Right lung (tissue), 5 donors: ENCODE data around the gene DIDO1. TPM values are rescaled to one million over a fixed set of nuclear protein-coding genes. Genes with fewer than 3 reads are reported as not detected.
"Not testable (repeated sequence)": the region's sequence is repeated elsewhere in the genome, so short reads cannot be mapped to it uniquely, and the experiment has no call there.

ENCODE experiments used
- DNase-seq, 2 donors: peaks; one replicate each; pipeline ENCODE4 v3.0.0-alpha.2; 2013
- polyA plus RNA-seq, 5 donors: library from polyadenylated mRNA; unstranded; fragments of 120-200 nt; gene quantifications; one replicate each; pipeline versions ENCODE4 v1.2.1 to v1.2.3, GENCODE V29; 2013; ENCODE audit warnings: inconsistent platforms in 1 of 5, low replicate concordance in 1 of 5; ENCODE audit not compliant: insufficient read length in 5 of 5, insufficient read depth in 1 of 5

Gene DIDO1
- polyA plus RNA-seq, 5 donors, result 55.9 to 61.5 (median 58.6) TPM

- DNase-seq, result no peak
Observed at GRCh38 chr20:62935204-62935967, 9.1 kb upstream of the DIDO1 start.

- DNase-seq, result no peak
Observed at GRCh38 chr20:62933966-62934365, 7.7 kb upstream of the DIDO1 start.

- no peak for DNase-seq
Observed at GRCh38 chr20:62931464-62931863, 5.2 kb upstream of the DIDO1 start.

- peak in 1 of 2 donors; percentile 29 for DNase-seq
Observed at GRCh38 chr20:62929051-62929538, 2.8 kb upstream of the DIDO1 start.

- no peak for DNase-seq
Observed at GRCh38 chr20:62928246-62928939, 2.1 kb upstream of the DIDO1 start.

GRCh38 chr20:62927128-62927705, 912 bp upstream of the DIDO1 start:
- no peak for DNase-seq

GRCh38 chr20:62925420-62926228, 681 bp downstream of the DIDO1 start:
- peak in 1 of 2 donors; percentile 31 for DNase-seq

- no peak for DNase-seq
Observed at GRCh38 chr20:62925076-62925419, 1.3 kb downstream of the DIDO1 start.

GRCh38 chr20:62924442-62925075, 1.7 kb downstream of the DIDO1 start:
- no peak for DNase-seq

GRCh38 chr20:62923669-62924441, 2.5 kb downstream of the DIDO1 start:
- DNase-seq, result no peak

- DNase-seq, result not testable (repeated sequence)
Observed at GRCh38 chr20:62923059-62923668, 3.1 kb downstream of the DIDO1 start.

GRCh38 chr20:62922451-62922921, 3.8 kb downstream of the DIDO1 start:
- no peak for DNase-seq

GRCh38 chr20:62921119-62921687, 5.1 kb downstream of the DIDO1 start:
- DNase-seq, result no peak

- DNase-seq, result no peak
Observed at GRCh38 chr20:62920039-62920645, 6.2 kb downstream of the DIDO1 start.

GRCh38 chr20:62918831-62919230, 7.5 kb downstream of the DIDO1 start:
- no peak for DNase-seq

- no peak for DNase-seq
Observed at GRCh38 chr20:62918147-62918546, 8.2 kb downstream of the DIDO1 start.

GRCh38 chr20:62917720-62918119, 8.6 kb downstream of the DIDO1 start:
- DNase-seq, result no peak

- no peak for DNase-seq
Observed at GRCh38 chr20:62916703-62917476, 9.4 kb downstream of the DIDO1 start.
